WTC11 (cell line): ENCODE data around the gene WDR62. TPM values are rescaled to one million over a fixed set of nuclear protein-coding genes. Genes with fewer than 3 reads are reported as not detected.

Experiments used
- ATAC-seq: fragments of 200-7000 bp; cut with Tn5 transposase; 2 replicates; pipeline ENCODE4 v1.10.0; 2021; ENCODE audit warnings: mild to moderate bottlenecking, moderate library complexity
- CTCF ChIA-PET: fragments of 300-600 bp; sonication (Branson Sonifier 250); formaldehyde crosslinking; loops from one replicate; lab custom pipeline; 2021; ENCODE audit warnings: antibody characterized with exemption; lab: Charles Lee
- POLR2A ChIA-PET: fragments of 350-600 bp; sonication (Branson Sonifier 250); formaldehyde crosslinking; loops from one replicate; lab custom pipeline; 2021; ENCODE audit warnings: antibody characterized with exemption; lab: Charles Lee
- DNase-seq: peaks from one replicate; pipeline ENCODE4 v3.0.0; 2021; ENCODE audit warnings: low spot score
- H3K27ac Mint-ChIP-seq: 2 replicates; pipeline ENCODE4 v1.8.0; 2021; ENCODE audit warnings: mixed read lengths
- H3K27me3 Mint-ChIP-seq: 2 replicates; pipeline ENCODE4 v1.8.0; 2021; ENCODE audit warnings: low read depth, mild to moderate bottlenecking, moderate library complexity, mixed read lengths
- H3K36me3 Mint-ChIP-seq: 2 replicates; pipeline ENCODE4 v1.8.0; 2021; ENCODE audit warnings: mixed read lengths
- H3K4me1 Mint-ChIP-seq: 2 replicates; pipeline ENCODE4 v1.8.0; 2022; ENCODE audit warnings: mixed read lengths
- H3K4me3 Mint-ChIP-seq: 2 replicates; pipeline ENCODE4 v1.8.0; 2021; ENCODE audit warnings: mild to moderate bottlenecking, moderate library complexity, mixed read lengths
- H3K9me3 Mint-ChIP-seq: 2 replicates; pipeline ENCODE4 v1.8.0; 2021; ENCODE audit warnings: mixed read lengths
- AR ChIP-seq: fragments of 250-450 bp; sonication (Bioruptor Pico); IDR thresholded peaks from 2 replicates; pipeline ENCODE4 v1.9.0; 2021; ENCODE audit warnings: mild to moderate bottlenecking
- ARID4B ChIP-seq: sonication (generic); formaldehyde crosslinking; IDR thresholded peaks from 2 replicates; pipeline ENCODE4 v1.8.0; 2023; ENCODE audit warnings: missing genetic modification reagents, mild to moderate bottlenecking, borderline replicate concordance
- ATF1 ChIP-seq: sonication (generic); formaldehyde crosslinking; IDR thresholded peaks from 2 replicates; pipeline ENCODE4 v1.8.1; 2023; ENCODE audit warnings: mild to moderate bottlenecking, moderate library complexity, missing genetic modification reagents
- ATF6 ChIP-seq: sonication (generic); formaldehyde crosslinking; IDR thresholded peaks from 2 replicates; pipeline ENCODE4 v1.8.1; 2023; ENCODE audit warnings: mild to moderate bottlenecking, missing genetic modification reagents
- E2F5 ChIP-seq: sonication (generic); formaldehyde crosslinking; IDR thresholded peaks from 2 replicates; pipeline ENCODE4 v1.8.1; 2022; ENCODE audit warnings: mild to moderate bottlenecking, moderate library complexity, missing genetic modification reagents
- EMX1 ChIP-seq: fragments of 250-450 bp; sonication (Bioruptor Pico); IDR thresholded peaks from 2 replicates; pipeline ENCODE4 v1.8.0; 2021; ENCODE audit warnings: mild to moderate bottlenecking
- GTF2I ChIP-seq: fragments of 250-450 bp; sonication (Bioruptor Pico); conservative IDR thresholded peaks from 2 replicates; pipeline ENCODE4 v1.4.0; 2021; ENCODE audit warnings: mild to moderate bottlenecking
- NFE2L1 ChIP-seq: sonication (generic); formaldehyde crosslinking; IDR thresholded peaks from 2 replicates; pipeline ENCODE4 v1.8.1; 2023; ENCODE audit warnings: missing genetic modification reagents
- PREB ChIP-seq: sonication (generic); formaldehyde crosslinking; IDR thresholded peaks from 2 replicates; pipeline ENCODE4 v1.8.1; 2022; ENCODE audit warnings: mild to moderate bottlenecking, missing genetic modification reagents, moderate library complexity, borderline replicate concordance
- PRRX2 ChIP-seq: fragments of 250-450 bp; sonication (Bioruptor Pico); IDR thresholded peaks from 2 replicates; pipeline ENCODE4 v1.8.0; 2021; ENCODE audit warnings: mild to moderate bottlenecking
- SOX15 ChIP-seq: fragments of 250-450 bp; sonication (Bioruptor Pico); IDR thresholded peaks from 2 replicates; pipeline ENCODE4 v1.9.0; 2021; ENCODE audit warnings: mild to moderate bottlenecking
- TEAD4 ChIP-seq: sonication (generic); formaldehyde crosslinking; IDR thresholded peaks from 2 replicates; pipeline ENCODE4 v1.8.0; 2022; ENCODE audit warnings: mild to moderate bottlenecking, missing genetic modification reagents
- ZNF121 ChIP-seq: sonication (generic); formaldehyde crosslinking; IDR thresholded peaks from 2 replicates; pipeline ENCODE4 v1.8.0; 2023; ENCODE audit warnings: missing genetic modification reagents
- ZNF512 ChIP-seq: sonication (generic); formaldehyde crosslinking; IDR thresholded peaks from 2 replicates; pipeline ENCODE4 v1.8.1; 2022; ENCODE audit warnings: missing genetic modification reagents, borderline replicate concordance
- total RNA-seq: library from RNA; stranded (reverse); gene quantifications from 3 replicates; pipeline ENCODE4 v1.2.3, GENCODE V29; 2021

WDR62 gene
- total RNA-seq, 1 experiment from 2014 or later: 40.0 TPM

- no peaks in the 10 kb centered on the region for H3K4me1 Mint-ChIP-seq
- no peaks in the 10 kb centered on the region for H3K9me3 Mint-ChIP-seq
- H3K27ac Mint-ChIP-seq: no peak overlapping the region
- CTCF ChIA-PET: interaction anchor here (0.7 kb wide), 1 partner anchor 52 kb away, joined by 3 read pairs; no protein-coding TSS in a partner anchor
- no peak for ATAC-seq
- POLR2A ChIA-PET: no interaction called here
- no peak for DNase-seq
- no peak overlapping the region for H3K4me3 Mint-ChIP-seq
- TF ChIP-seq PRRX2 (CRISPR knock-in tag) (no peak), GTF2I (CRISPR knock-in tag) (no peak), ARID4B (no peak), ATF6 (CRISPR knock-in tag) (no peak), TEAD4 (no peak), EMX1 (CRISPR knock-in tag) (no peak), ZNF121 (CRISPR knock-in tag) (no peak), AR (no peak), PREB (CRISPR knock-in tag) (no peak), E2F5 (CRISPR knock-in tag) (no peak), ATF1 (no peak), SOX15 (no peak), NFE2L1 (CRISPR knock-in tag) (no peak), ZNF512 (CRISPR knock-in tag) (no peak)
- H3K36me3 Mint-ChIP-seq: peaks cover 34% of the 10 kb centered on the region
- no peaks in the 10 kb centered on the region for H3K27me3 Mint-ChIP-seq
Observed at GRCh38 chr19:36099166-36099785, 44.6 kb downstream of the WDR62 start.
